Esophagus squamous epithelium (tissue), 5 donors: Measurements from ENCODE around the gene DYRK1B. TPM values are rescaled to one million over a fixed set of nuclear protein-coding genes. Genes with fewer than 3 reads are reported as not detected.
A peak's percentile ranks its signal among the peaks of the same experiment; 100 is the strongest.

Experiments
- DNase-seq: peaks from one replicate; lab custom pipeline; 2025; lab: John Stamatoyannopoulos, UW
- H3K27ac ChIP-seq, 4 donors: fragments of 200-600 bp; sonication (generic); one replicate each; pipeline ENCODE4 v1.5.1; 2016 to 2019; ENCODE audit warnings: mild to moderate bottlenecking in 1 of 4
- H3K27me3 ChIP-seq, 4 donors: fragments of 200-600 bp; sonication (generic); 1 replicate in 3 of 4; 2 replicates in 1 of 4; pipeline versions ENCODE4 v1.5.1 to v1.6.0; 2017 to 2021; ENCODE audit warnings: antibody characterized with exemption in 1 of 4
- H3K36me3 ChIP-seq, 3 donors: fragments of 200-600 bp; sonication (generic); one replicate each; pipeline ENCODE4 v1.5.1; 2016 to 2019
- H3K4me1 ChIP-seq, 3 donors: fragments of 200-600 bp; sonication (generic); one replicate each; pipeline ENCODE4 v1.5.1; 2017 to 2019
- H3K4me3 ChIP-seq, 4 donors: fragments of 200-600 bp; sonication (generic); 1 replicate in 3 of 4; 2 replicates in 1 of 4; pipeline ENCODE4 v1.5.1; 2016 to 2019; ENCODE audit warnings: mild to moderate bottlenecking in 2 of 4, moderate library complexity in 1 of 4
- H3K9me3 ChIP-seq, 3 donors: fragments of 200-600 bp; sonication (generic); one replicate each; pipeline ENCODE4 v1.5.1; 2016 to 2019
- CTCF ChIP-seq, 6 experiments: fragments of 450-650 bp in 4 of 6; fragments of 200-600 bp in 2 of 6; sonication (generic) in 2 of 6; IDR thresholded peaks; one replicate each; pipeline ENCODE4 v1.5.1; 2016 to 2019; ENCODE audit warnings: antibody characterized with exemption in 6 of 6, mild to moderate bottlenecking in 4 of 6, moderate library complexity in 4 of 6
- POLR2A ChIP-seq, 4 donors: fragments of 450-650 bp; IDR thresholded peaks; one replicate each; pipeline ENCODE4 v1.6.1; 2017; ENCODE audit warnings: antibody characterized with exemption in 4 of 4, mild to moderate bottlenecking in 4 of 4, moderate library complexity in 3 of 4
- WGBS, 2 donors: methylation state at CpG; one replicate each; pipeline ENCODE4 v1.1.5; 2018; 5-methylcytosine and 5-hydroxymethylcytosine counted together
- intact Hi-C: fragments of 100-400 bp; cut with DNase I; formaldehyde crosslinking; loops from one replicate; pipeline ENCODE4 v1.15.0; 2022
- total RNA-seq, 4 donors: library from RNA; depleted of rRNA; stranded (reverse); fragments of >200 nt; gene quantifications; one replicate each; pipeline ENCODE4 v1.1.0, GENCODE V29; 2016
- donor health status: DM: yes; HTN: yes; CAD: no.

The DYRK1B gene
- total RNA-seq, 4 donors from 2014 or later = 3.9 to 12.6 (median 6.3) TPM

- intact Hi-C loops = no loop called here
- 42 to 44% methylated on average over 7 of the region's 7 CpGs for WGBS, 2 donors
- Histone ChIP-seq H3K36me3 (peaks cover 16 to 42% (median 26%) of the 10 kb centered on the region in 3 donors), H3K4me1 (peaks cover 6 to 42% (median 12%) of the 10 kb centered on the region in 3 donors), H3K27ac (peak overlapping the region in 3 of 4 donors; percentile 85 to 90 (median 85)), H3K4me3 (peak overlapping the region; percentile 34 to 87 (median 78)), H3K9me3 (no peaks in the 10 kb centered on the region), H3K27me3 (no peaks in the 10 kb centered on the region)
- TF ChIP-seq CTCF (IDR thresholded peaks at IDR 0.05) = no peak
- no peak for DNase-seq
Observed at GRCh38 chr19:39823686-39824085, 10.3 kb downstream of the DYRK1B start.

GRCh38 chr19:39820696-39821095 is 13.3 kb downstream of the DYRK1B start:
- H3K36me3 ChIP-seq = peaks cover 0 to 17% (median 1%) of the 10 kb centered on the region in 3 donors
- H3K9me3 ChIP-seq = no peaks in the 10 kb centered on the region
- intact Hi-C loops = no loop called here
- no peak for DNase-seq
- H3K4me3 ChIP-seq = no peak overlapping the region
- H3K27ac ChIP-seq = no peak overlapping the region
- 87 to 92% methylated on average over 6 of the region's 6 CpGs for WGBS, 2 donors
- H3K4me1 ChIP-seq = peaks cover 6 to 36% (median 12%) of the 10 kb centered on the region in 3 donors
- no peaks in the 10 kb centered on the region for H3K27me3 ChIP-seq
- no peak for TF ChIP-seq POLR2A (IDR thresholded peaks at IDR 0.05)
- no peak for TF ChIP-seq CTCF (IDR thresholded peaks at IDR 0.05)

DNA sequence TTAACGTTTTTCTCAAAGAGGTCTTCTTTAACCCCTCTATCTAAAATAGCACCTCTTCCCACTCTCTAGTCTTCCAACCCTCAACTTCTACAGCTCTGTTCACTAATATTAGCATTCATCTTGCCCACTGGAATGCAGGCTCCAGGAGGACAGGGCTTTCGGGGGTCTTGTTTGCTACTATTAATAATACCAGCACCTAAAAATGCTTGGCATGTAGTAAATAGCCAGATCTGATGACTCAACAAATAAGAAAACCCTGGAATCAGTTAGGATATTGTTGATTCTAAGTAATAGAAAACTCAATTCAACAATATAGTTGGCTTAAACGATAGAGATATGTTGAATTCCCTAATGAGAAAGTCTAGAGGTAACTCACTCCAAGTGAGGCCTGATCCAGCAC is 14.2 kb downstream of the DYRK1B start:
- H3K27ac ChIP-seq = no peak overlapping the region
- no peak for TF ChIP-seq CTCF (IDR thresholded peaks at IDR 0.05)
- no peak for TF ChIP-seq POLR2A (IDR thresholded peaks at IDR 0.05)
- intact Hi-C loops = no loop called here
- DNase-seq = no peak
- H3K4me3 ChIP-seq = no peak overlapping the region
- H3K36me3 ChIP-seq = peaks cover 0 to 8% (median 0%) of the 10 kb centered on the region in 3 donors
- no peaks in the 10 kb centered on the region for H3K27me3 ChIP-seq
- H3K9me3 ChIP-seq = no peaks in the 10 kb centered on the region
- WGBS, 2 donors = 80 to 81% methylated on average over 3 of the region's 3 CpGs
- H3K4me1 ChIP-seq = peaks cover 6 to 27% (median 7%) of the 10 kb centered on the region in 3 donors

DNA sequence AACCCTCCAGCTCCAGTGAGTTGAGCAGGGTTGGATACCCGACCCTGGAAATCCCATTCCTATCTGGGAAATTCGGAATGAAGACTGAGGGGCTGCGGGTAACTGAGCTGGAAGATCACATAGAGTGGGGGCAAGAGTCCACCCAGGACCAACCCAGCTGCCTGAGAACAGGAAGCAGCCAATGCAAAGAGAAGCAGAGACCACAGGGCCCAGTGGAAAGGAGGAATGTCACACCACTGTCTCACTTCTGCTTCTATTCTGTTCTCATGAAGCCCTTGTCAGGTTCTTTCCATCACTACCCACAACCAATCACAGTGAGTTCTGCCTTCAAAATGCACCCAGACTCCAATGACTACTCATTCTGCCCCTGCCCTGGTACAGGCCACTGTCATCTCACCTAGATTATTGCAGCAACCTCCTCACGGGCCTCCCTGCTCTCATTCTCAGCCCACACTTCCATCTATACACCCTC is 15.3 kb downstream of the DYRK1B start:
- WGBS, 2 donors = 89 to 91% methylated on average over 4 of the region's 4 CpGs
- Histone ChIP-seq H3K4me3 (no peak overlapping the region), H3K4me1 (peaks cover 2 to 21% (median 2%) of the 10 kb centered on the region in 3 donors), H3K27ac (no peak overlapping the region), H3K27me3 (no peaks in the 10 kb centered on the region), H3K36me3 (peaks cover 0 to 8% (median 0%) of the 10 kb centered on the region in 3 donors), H3K9me3 (no peaks in the 10 kb centered on the region)
- no peak for DNase-seq
- no peak for TF ChIP-seq POLR2A (IDR thresholded peaks at IDR 0.05)
- TF ChIP-seq CTCF (IDR thresholded peaks at IDR 0.05) = no peak
- intact Hi-C loops = no loop called here

DNA sequence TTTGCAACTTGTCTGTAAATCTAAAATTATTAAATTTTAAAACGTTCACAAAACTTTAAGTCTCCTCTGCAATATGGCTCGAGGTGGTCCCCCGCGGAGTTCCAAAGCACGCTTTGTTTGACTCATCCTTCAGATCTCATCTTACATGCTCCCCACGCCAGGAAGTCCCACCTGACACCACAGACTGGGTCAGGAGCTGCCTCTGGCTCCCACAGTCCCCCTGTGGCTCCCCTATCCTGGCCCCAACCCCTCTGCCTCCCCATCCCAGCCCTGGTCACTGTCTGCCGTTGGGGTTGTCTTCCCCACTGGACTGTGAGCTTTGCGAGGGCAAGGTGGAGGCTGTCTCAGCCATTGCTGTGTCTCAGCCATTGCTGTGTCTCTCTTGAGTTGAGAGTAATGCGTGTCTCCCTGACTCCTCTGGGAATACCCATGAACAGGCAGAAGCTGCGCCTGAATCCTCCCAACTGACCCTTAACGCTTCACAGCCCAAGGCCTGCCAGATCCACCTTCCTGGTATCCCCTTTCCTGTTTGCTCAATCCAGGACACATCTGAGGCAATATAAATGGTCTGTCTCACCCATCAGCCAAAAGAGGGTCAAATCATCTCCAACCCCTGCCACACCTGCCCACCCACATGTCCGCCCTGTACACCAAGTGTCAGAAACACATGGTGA is 15.9 kb downstream of the DYRK1B start:
- intact Hi-C loops = no loop called here
- Histone ChIP-seq H3K4me1 (peaks cover 0 to 20% (median 0%) of the 10 kb centered on the region in 3 donors), H3K36me3 (peaks cover 0 to 8% (median 0%) of the 10 kb centered on the region in 3 donors), H3K27ac (no peak overlapping the region), H3K9me3 (no peaks in the 10 kb centered on the region), H3K4me3 (no peak overlapping the region), H3K27me3 (no peaks in the 10 kb centered on the region)
- WGBS, 2 donors = 92 to 94% methylated on average over 9 to 10 of the region's 12 CpGs
- no peak for DNase-seq
- no peak for TF ChIP-seq POLR2A (IDR thresholded peaks at IDR 0.05)
- TF ChIP-seq CTCF (IDR thresholded peaks at IDR 0.05) = no peak
